GM23338 (cell line): Measurements from ENCODE around the gene MBOAT1. TPM values are rescaled to one million over a fixed set of nuclear protein-coding genes. Genes with fewer than 3 reads are reported as not detected.
A peak's percentile ranks its signal among the peaks of the same experiment; 100 is the strongest.

Source experiments
- ATAC-seq: fragments of 200-7000 bp; cut with Tn5 transposase; 3 replicates; pipeline ENCODE4 v1.9.1; 2020
- DNase-seq: peaks from one replicate; pipeline ENCODE4 v3.0.0-alpha.2; 2015; ENCODE audit warnings: low spot score
- H2AFZ ChIP-seq: fragments of 200-600 bp; sonication (generic); 2 replicates; pipeline ENCODE4 v1.8.0; 2016; ENCODE audit warnings: antibody characterized with exemption, mild to moderate bottlenecking, moderate library complexity
- H3F3A ChIP-seq: fragments of 200-600 bp; sonication (generic); replicated peaks from 2 replicates; pipeline ENCODE4 v1.8.0; 2017; ENCODE audit warnings: antibody characterized with exemption, mixed run types, low read depth
- H3K27ac ChIP-seq: fragments of 200-600 bp; sonication (generic); 2 replicates; pipeline ENCODE4 v1.6.1; 2016; ENCODE audit warnings: low read depth
- H3K27me3 ChIP-seq: fragments of 200-600 bp; sonication (generic); 2 replicates; pipeline ENCODE4 v1.8.0; 2016; ENCODE audit warnings: mild to moderate bottlenecking, mixed run types, moderate library complexity; ENCODE audit not compliant: insufficient read depth
- H3K36me3 ChIP-seq: fragments of 200-600 bp; sonication (generic); 2 replicates; pipeline ENCODE4 v1.8.0; 2016; ENCODE audit warnings: mild to moderate bottlenecking; ENCODE audit not compliant: insufficient read depth
- H3K4me1 ChIP-seq: fragments of 200-600 bp; sonication (generic); 2 replicates; pipeline ENCODE4 v1.8.0; 2016; ENCODE audit warnings: mild to moderate bottlenecking, moderate library complexity; ENCODE audit not compliant: insufficient read depth
- H3K4me2 ChIP-seq: fragments of 200-600 bp; sonication (generic); 2 replicates; pipeline ENCODE4 v1.7.1; 2017; ENCODE audit warnings: mixed run types
- H3K4me3 ChIP-seq: fragments of 200-600 bp; sonication (generic); 2 replicates; pipeline ENCODE4 v1.6.1; 2016; ENCODE audit warnings: mixed run types
- H3K79me2 ChIP-seq: fragments of 200-600 bp; sonication (generic); replicated peaks from 2 replicates; pipeline ENCODE4 v1.8.0; 2017; ENCODE audit warnings: mild to moderate bottlenecking; ENCODE audit not compliant: insufficient read depth
- H3K9me2 ChIP-seq: fragments of 200-600 bp; sonication (generic); 2 replicates; pipeline ENCODE4 v1.8.0; 2017; ENCODE audit not compliant: insufficient read depth
- H4K20me1 ChIP-seq: fragments of 200-600 bp; sonication (generic); replicated peaks from 2 replicates; pipeline ENCODE4 v1.8.0; 2017; ENCODE audit warnings: mild to moderate bottlenecking; ENCODE audit not compliant: insufficient read depth
- H3K27ac Mint-ChIP-seq: 2 replicates; pipeline ENCODE4 v1.8.0; 2020; ENCODE audit warnings: inconsistent platforms, mild to moderate bottlenecking, moderate library complexity, mixed read lengths
- H3K27me3 Mint-ChIP-seq: 3 replicates; pipeline ENCODE4 v1.8.0; 2022; ENCODE audit warnings: low read depth, mild to moderate bottlenecking, moderate library complexity, mixed read lengths, inconsistent platforms; ENCODE audit not compliant: insufficient read depth, poor library complexity
- H3K36me3 Mint-ChIP-seq: 3 replicates; pipeline ENCODE4 v1.8.0; 2021; ENCODE audit warnings: low read depth, mild to moderate bottlenecking, inconsistent platforms, moderate library complexity, mixed read lengths
- H3K4me1 Mint-ChIP-seq: 3 replicates; pipeline ENCODE4 v1.8.0; 2020; ENCODE audit warnings: mild to moderate bottlenecking, inconsistent platforms, mixed read lengths
- H3K4me3 Mint-ChIP-seq: 3 replicates; pipeline ENCODE4 v1.8.0; 2021; ENCODE audit warnings: moderate library complexity, mild to moderate bottlenecking, inconsistent platforms, mixed read lengths
- H3K9me3 Mint-ChIP-seq: 3 replicates; pipeline ENCODE4 v1.8.0; 2020; ENCODE audit warnings: moderate library complexity, mild to moderate bottlenecking, inconsistent platforms, mixed read lengths
- CTCF ChIP-seq, 2 experiments: fragments of 200-600 bp in 1 of 2; sonication (generic) in 1 of 2; conservative IDR thresholded peaks; 2 replicates each; pipeline versions ENCODE4 v1.5.1 to v1.6.1; 2016 to 2017; ENCODE audit warnings: antibody characterized with exemption in 2 of 2, low read depth in 2 of 2, mild to moderate bottlenecking in 2 of 2, moderate library complexity in 1 of 2
- EZH2 ChIP-seq: fragments of 200-600 bp; sonication (generic); IDR thresholded peaks from one replicate; pipeline ENCODE4 v1.8.0; 2017; ENCODE audit warnings: antibody characterized with exemption, mild to moderate bottlenecking, low read depth; ENCODE audit not compliant: unreplicated experiment
- EZH2phosphoT487 ChIP-seq: fragments of 200-600 bp; sonication (generic); IDR thresholded peaks from one replicate; pipeline ENCODE4 v1.8.1; 2018; ENCODE audit warnings: antibody characterized with exemption; ENCODE audit not compliant: unreplicated experiment
- JUNB ChIP-seq: IDR thresholded peaks from one replicate; pipeline ENCODE4 v1.6.1; 2016; ENCODE audit warnings: antibody characterized with exemption; ENCODE audit not compliant: unreplicated experiment
- NANOG ChIP-seq: IDR thresholded peaks from 2 replicates; pipeline ENCODE4 v1.6.1; 2016; ENCODE audit warnings: antibody characterized with exemption, borderline replicate concordance
- POLR2AphosphoS5 ChIP-seq: IDR thresholded peaks from 2 replicates; pipeline ENCODE4 v1.6.1; 2016; ENCODE audit warnings: antibody characterized with exemption, low read depth
- ZNF114 ChIP-seq: fragments of 250-450 bp; sonication (Bioruptor Pico); IDR thresholded peaks from 2 replicates; pipeline ENCODE4 v1.5.0; 2020; ENCODE audit warnings: mild to moderate bottlenecking, moderate library complexity
- ZNF331 ChIP-seq: fragments of 250-450 bp; sonication (Bioruptor Pico); IDR thresholded peaks from 2 replicates; pipeline ENCODE4 v1.5.0; 2020; ENCODE audit warnings: low read depth, mild to moderate bottlenecking, moderate library complexity
- ZNF462 ChIP-seq: fragments of 250-450 bp; sonication (Bioruptor Pico); IDR thresholded peaks from 2 replicates; pipeline ENCODE4 v1.5.0; 2020; ENCODE audit warnings: mild to moderate bottlenecking, moderate library complexity
- polyA plus RNA-seq: library from polyadenylated mRNA; unstranded; fragments of >200 nt; fragmentation: Nextera tagmentation; extraction: Ambion mirVana; gene quantifications from 2 replicates; pipeline ENCODE4 v1.2.1, GENCODE V29; 2016
- total RNA-seq: library from RNA; depleted of rRNA; stranded (reverse); fragments of >200 nt; shearing (Covaris generic); gene quantifications from 2 replicates; pipeline ENCODE4 v1.2.3, GENCODE V29; 2014

Gene MBOAT1
- total and polyA plus RNA-seq, 2 experiments from 2014 or later = 3.8 to 18.6 TPM

GRCh38 chr6:20217891-20218290 lies 5.6 kb upstream of the MBOAT1 start:
- H3K36me3 ChIP-seq = no peaks in the 10 kb centered on the region
- no peak overlapping the region for H3K4me3 Mint-ChIP-seq
- no peaks in the 10 kb centered on the region; the same call in 2 of the 3 replicates for H3K36me3 Mint-ChIP-seq
- no peaks in the 10 kb centered on the region for H3K9me3 Mint-ChIP-seq
- TF ChIP-seq NANOG (no peak), ZNF331 (CRISPR knock-in tag) (no peak), POLR2AphosphoS5 (no peak), EZH2 (no peak), JUNB (no peak), ZNF462 (CRISPR knock-in tag) (no peak), ZNF114 (CRISPR knock-in tag) (no peak), CTCF (conservative IDR thresholded peaks at IDR 0.05; ENCODE audit: low read depth in 2 of 2) (no peak), EZH2phosphoT487 (no peak)
- peaks cover 9% of the 10 kb centered on the region for H3K4me1 ChIP-seq
- no peak overlapping the region for H3K4me2 ChIP-seq
- no peaks in the 10 kb centered on the region for H3K27me3 Mint-ChIP-seq
- H3K4me3 ChIP-seq = no peak overlapping the region
- H2AFZ ChIP-seq = peak overlapping the region; percentile 28; the same call in 1 of the 2 replicates
- no peak overlapping the region for H3K27ac Mint-ChIP-seq
- no peaks in the 10 kb centered on the region for H4K20me1 ChIP-seq
- peaks cover 5% of the 10 kb centered on the region; the same call in 1 of the 2 replicates for H3K27me3 ChIP-seq
- H3K9me2 ChIP-seq = no peaks in the 10 kb centered on the region
- no peaks in the 10 kb centered on the region for H3K79me2 ChIP-seq
- peaks cover 16% of the 10 kb centered on the region; the same call in 2 of the 3 replicates for H3K4me1 Mint-ChIP-seq
- DNase-seq = no peak
- no peak for ATAC-seq
- peaks cover 8% of the 10 kb centered on the region for H3F3A ChIP-seq
- no peak overlapping the region for H3K27ac ChIP-seq
